A549 (cell line): Measurements from ENCODE around the gene DARS1. TPM values are rescaled to one million over a fixed set of nuclear protein-coding genes. Genes with fewer than 3 reads are reported as not detected.

Experiments
- ATAC-seq, 2 experiments: fragments of 200-7000 bp in 1 of 2; fragments of >200 bp in 1 of 2; cut with Nextera tagmentation in 1 of 2; cut with Tn5 transposase in 1 of 2; 3 replicates each; pipeline versions ENCODE4 v1.8.0 to v1.9.1; 2018 to 2020; ENCODE audit warnings: mild to moderate bottlenecking in 1 of 2, moderate library complexity in 1 of 2
- CTCF ChIA-PET: fragments of 300-600 bp; sonication (Branson Sonifier 250); formaldehyde crosslinking; extraction: SDS; loops from one replicate; lab custom pipeline; 2021; ENCODE audit warnings: antibody characterized with exemption, inconsistent platforms; lab: Yijun Ruan, JAX
- POLR2A ChIA-PET: fragments of 350-600 bp; formaldehyde crosslinking; extraction: SDS; loops from one replicate; lab custom pipeline; 2021; ENCODE audit warnings: antibody characterized with exemption, inconsistent platforms; lab: Yijun Ruan, JAX
- DNase-seq, 2 experiments: peaks; one replicate each; pipeline versions ENCODE4 v3.0.0 to v3.0.0-alpha.2; 2011 to 2016; ENCODE audit warnings: low read depth in 1 of 2, low spot score in 1 of 2
- FAIRE-seq: peaks from 2 replicates; lab custom pipeline; 2011; peaks lifted over from hg19 to GRCh38; lab: Jason Lieb, UNC
- H3K27ac ChIP-seq, 2 experiments: fragments of >200 bp; sonication (Bioruptor Twin); formaldehyde crosslinking; 3 replicates each; pipeline ENCODE4 v1.5.1; 2016 to 2017
- H3K4me1 ChIP-seq: fragments of >200 bp; sonication (Bioruptor Twin); formaldehyde crosslinking; 3 replicates; pipeline ENCODE4 v1.6.1; 2016
- H3K4me2 ChIP-seq: fragments of >200 bp; sonication (Bioruptor Twin); formaldehyde crosslinking; 3 replicates; pipeline ENCODE4 v1.6.1; 2016
- H3K4me3 ChIP-seq: fragments of >200 bp; sonication (Bioruptor Twin); formaldehyde crosslinking; 3 replicates; pipeline ENCODE4 v1.5.1; 2016
- H3K9me3 ChIP-seq: fragments of >200 bp; sonication (Bioruptor Twin); formaldehyde crosslinking; 3 replicates; pipeline ENCODE4 v1.6.1; 2016
- BCL3 ChIP-seq: fragments of >200 bp; sonication (Bioruptor Twin); formaldehyde crosslinking; IDR thresholded peaks from 3 replicates; pipeline ENCODE4 v1.6.1; 2016
- CBX8 ChIP-seq: fragments of 200-600 bp; sonication (generic); IDR thresholded peaks from 2 replicates; pipeline ENCODE4 v1.6.1; 2016
- CEBPB ChIP-seq, 2 experiments: fragments of >200 bp in 1 of 2; sonication (Bioruptor Twin) in 1 of 2; formaldehyde crosslinking in 1 of 2; IDR thresholded peaks; 2 replicates each; pipeline ENCODE4 v1.6.1; 2012 to 2016
- CHD2 ChIP-seq: fragments of 150-350 bp; IDR thresholded peaks from 2 replicates; pipeline ENCODE4 v1.6.1; 2014; ENCODE audit warnings: low read length; ENCODE audit not compliant: partially characterized antibody
- E2F6 ChIP-seq: IDR thresholded peaks from 2 replicates; pipeline ENCODE4 v1.6.1; 2012; ENCODE audit warnings: low read depth, borderline replicate concordance
- EHMT2 ChIP-seq: fragments of 200-600 bp; sonication (generic); IDR thresholded peaks from 2 replicates; pipeline ENCODE4 v1.6.1; 2016; ENCODE audit warnings: antibody characterized with exemption, low read depth, mild to moderate bottlenecking, moderate library complexity
- FOSB ChIP-seq: fragments of 250-450 bp; sonication (Bioruptor Pico); IDR thresholded peaks from 2 replicates; pipeline ENCODE4 v1.5.0; 2020; ENCODE audit warnings: mild to moderate bottlenecking, moderate library complexity
- HDAC2 ChIP-seq: fragments of 200-600 bp; sonication (generic); IDR thresholded peaks from 2 replicates; pipeline ENCODE4 v1.6.1; 2016
- HES2 ChIP-seq: fragments of >200 bp; sonication (Bioruptor Twin); formaldehyde crosslinking; IDR thresholded peaks from 2 replicates; pipeline ENCODE4 v1.6.1; 2016
- JUNB ChIP-seq: fragments of >200 bp; sonication (Bioruptor Twin); formaldehyde crosslinking; IDR thresholded peaks from 2 replicates; pipeline ENCODE4 v1.6.1; 2016
- MAFK ChIP-seq: fragments of 450-650 bp; IDR thresholded peaks from 2 replicates; pipeline ENCODE4 v1.6.1; 2014; ENCODE audit not compliant: partially characterized antibody
- MYC ChIP-seq: IDR thresholded peaks from 2 replicates; pipeline ENCODE4 v1.6.1; 2012; ENCODE audit warnings: mild to moderate bottlenecking, inconsistent platforms, low read length, improper control_type of control experiment, borderline replicate concordance
- PHF8 ChIP-seq: fragments of 200-600 bp; sonication (generic); IDR thresholded peaks from 2 replicates; pipeline ENCODE4 v1.6.1; 2016; ENCODE audit warnings: low read depth, mild to moderate bottlenecking, antibody characterized with exemption, moderate library complexity, borderline replicate concordance
- RAD21 ChIP-seq, 2 experiments: fragments of >200 bp in 1 of 2; sonication (Bioruptor Twin) in 1 of 2; formaldehyde crosslinking in 1 of 2; IDR thresholded peaks in 1 of 2; conservative IDR thresholded peaks in 1 of 2; 2 replicates in 1 of 2; 3 replicates in 1 of 2; pipeline ENCODE4 v1.6.1; 2012 to 2018; ENCODE audit warnings: inconsistent platforms in 1 of 2
- RARB ChIP-seq: fragments of 250-450 bp; sonication (Bioruptor Pico); IDR thresholded peaks from 2 replicates; pipeline ENCODE4 v1.8.0; 2021; ENCODE audit warnings: mild to moderate bottlenecking, moderate library complexity
- RCOR1 ChIP-seq: fragments of 150-350 bp; IDR thresholded peaks from 2 replicates; pipeline ENCODE4 v1.6.1; 2014; ENCODE audit warnings: antibody characterized with exemption, low read length, low read depth
- REST ChIP-seq: fragments of 200-600 bp; sonication (generic); IDR thresholded peaks from 2 replicates; pipeline ENCODE4 v1.6.1; 2016; ENCODE audit warnings: antibody characterized with exemption, mild to moderate bottlenecking, moderate library complexity
- RFX5 ChIP-seq: fragments of 450-650 bp; IDR thresholded peaks from 2 replicates; pipeline ENCODE4 v1.7.1; 2014; ENCODE audit warnings: antibody characterized with exemption, mild to moderate bottlenecking, moderate library complexity
- RNF2 ChIP-seq: fragments of 200-600 bp; sonication (generic); IDR thresholded peaks from 2 replicates; pipeline ENCODE4 v1.6.1; 2016; ENCODE audit warnings: low read depth, mild to moderate bottlenecking, antibody characterized with exemption, moderate library complexity, borderline replicate concordance
- SMC3 ChIP-seq: fragments of >200 bp; sonication (Bioruptor Twin); formaldehyde crosslinking; IDR thresholded peaks from 3 replicates; pipeline ENCODE4 v1.6.1; 2018; ENCODE audit warnings: inconsistent platforms
- TFCP2L1 ChIP-seq: fragments of 250-450 bp; sonication (Bioruptor Pico); IDR thresholded peaks from 2 replicates; pipeline ENCODE4 v1.5.0; 2021; ENCODE audit warnings: mild to moderate bottlenecking
- USF2 ChIP-seq: fragments of 450-650 bp; IDR thresholded peaks from 2 replicates; pipeline ENCODE4 v1.6.1; 2014; ENCODE audit warnings: antibody characterized with exemption
- ZFP36 ChIP-seq: fragments of 450-650 bp; IDR thresholded peaks from 2 replicates; pipeline ENCODE4 v1.6.1; 2014; ENCODE audit warnings: borderline replicate concordance; ENCODE audit not compliant: partially characterized antibody
- WGBS: methylation state at CpG from one replicate; pipeline ENCODE4 v1.1.6; 2017; ENCODE audit errors: missing lambda C conversion rate; 5-methylcytosine and 5-hydroxymethylcytosine counted together
- polyA plus RNA-seq, 4 experiments: library from polyadenylated mRNA; depleted of rRNA in 3 of 4; stranded (reverse); fragments of >200 nt; fragmentation: RNase III in 1 of 4; extraction: RNeasy Plus Mini Kit Qiagen cat#74134 plus additional on column Dnase treatment in 1 of 4; gene quantifications; 2 replicates in 3 of 4; 3 replicates in 1 of 4; pipeline ENCODE4 v1.2.3, GENCODE V29; 2011 to 2017
- TF ChIP-seq, protein P1 (sequence below): fragments of 250-450 bp; sonication (Bioruptor Pico); IDR thresholded peaks from 2 replicates; pipeline ENCODE4 v1.5.0; 2021; ENCODE audit warnings: mild to moderate bottlenecking, moderate library complexity, borderline replicate concordance
- TF ChIP-seq, protein P2 (sequence below): fragments of 250-450 bp; sonication (Bioruptor Pico); IDR thresholded peaks from 2 replicates; pipeline ENCODE4 v1.5.0; 2020; ENCODE audit warnings: low read depth, mild to moderate bottlenecking, moderate library complexity

The DARS1 gene
- polyA plus RNA-seq, 2 of the 4 experiments (the other 2 are of a cell fraction): 83.8 to 130 TPM

DNA sequence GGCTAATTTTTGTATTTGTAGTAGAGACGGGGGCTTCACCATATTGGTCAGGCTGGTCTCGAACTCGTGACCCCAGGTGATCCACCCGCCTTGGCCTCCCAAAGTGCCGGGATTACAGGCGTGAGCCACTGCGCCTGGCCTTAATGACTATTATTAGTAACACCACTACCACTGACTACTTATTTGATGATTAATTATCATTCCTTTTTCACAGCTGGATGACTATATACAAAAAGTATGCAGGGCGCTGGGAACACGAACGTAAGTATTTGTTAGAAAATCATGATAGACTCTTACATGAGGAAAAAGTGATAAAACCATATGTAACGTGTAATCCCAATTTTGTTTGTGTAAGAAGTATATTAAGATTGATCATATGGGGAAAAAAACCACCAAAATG is 21.6 kb downstream of the DARS1 start:
- FAIRE-seq (no peak), DNase-seq (no peak), ATAC-seq (no peak)
- Histone ChIP-seq H3K9me3 (no peaks in the 10 kb centered on the region), H3K4me3 (no peak overlapping the region), H3K4me1 (0 out of 3 replicates have a peak, but pooled peaks cover 3% of the 10 kb centered on the region), H3K27ac (no peak overlapping the region), H3K4me2 (no peak overlapping the region)
- TF ChIP-seq RARB (no peak), ZFP36 (no peak), FOSB (CRISPR knock-in tag) (no peak), RFX5 (no peak), EHMT2 (no peak), PHF8 (no peak), JUNB (no peak), CHD2 (no peak), TFCP2L1 (CRISPR knock-in tag) (no peak), USF2 (no peak), HES2 (no peak), RCOR1 (no peak)
- POLR2A ChIA-PET: no interaction called here
- 91% methylated on average over 11 of the region's 11 CpGs for WGBS
- CTCF ChIA-PET: no interaction called here

GRCh38 chr2:135962366-135963123 is 22.9 kb downstream of the DARS1 start:
- no peak for FAIRE-seq
- ChIA-PET POLR2A (interaction anchor here (1.0 kb wide), 1 partner anchor 23 kb away, joined by 3 read pairs; the partner anchor contains the start of gene DARS1), CTCF (interaction anchor here (0.6 to 0.7 kb wide), 2 partner anchors 949 to 1037 kb away, joined by 3 read pairs; no protein-coding TSS in a partner anchor)
- ATAC-seq: no peak
- Histone ChIP-seq H3K27ac (no peak overlapping the region), H3K4me2 (no peak overlapping the region), H3K4me3 (no peak overlapping the region), H3K9me3 (no peaks in the 10 kb centered on the region), H3K4me1 (0 out of 3 replicates have a peak, but pooled peaks cover 3% of the 10 kb centered on the region)
- no peak for DNase-seq
- TF ChIP-seq E2F6 (no peak), SMC3 (no peak), CEBPB (IDR thresholded peaks at IDR 0.05) (no peak), BCL3 (no peak), HDAC2 (no peak), MAFK (no peak), REST (no peak), RAD21 (conservative IDR thresholded peaks at IDR 0.05 in 1 of 2, IDR thresholded peaks at IDR 0.05 in 1 of 2) (no peak), RNF2 (no peak), CBX8 (no peak), MYC (no peak), FOSB (CRISPR knock-in tag) (no peak)
- TF ChIP-seq, protein P1, sequence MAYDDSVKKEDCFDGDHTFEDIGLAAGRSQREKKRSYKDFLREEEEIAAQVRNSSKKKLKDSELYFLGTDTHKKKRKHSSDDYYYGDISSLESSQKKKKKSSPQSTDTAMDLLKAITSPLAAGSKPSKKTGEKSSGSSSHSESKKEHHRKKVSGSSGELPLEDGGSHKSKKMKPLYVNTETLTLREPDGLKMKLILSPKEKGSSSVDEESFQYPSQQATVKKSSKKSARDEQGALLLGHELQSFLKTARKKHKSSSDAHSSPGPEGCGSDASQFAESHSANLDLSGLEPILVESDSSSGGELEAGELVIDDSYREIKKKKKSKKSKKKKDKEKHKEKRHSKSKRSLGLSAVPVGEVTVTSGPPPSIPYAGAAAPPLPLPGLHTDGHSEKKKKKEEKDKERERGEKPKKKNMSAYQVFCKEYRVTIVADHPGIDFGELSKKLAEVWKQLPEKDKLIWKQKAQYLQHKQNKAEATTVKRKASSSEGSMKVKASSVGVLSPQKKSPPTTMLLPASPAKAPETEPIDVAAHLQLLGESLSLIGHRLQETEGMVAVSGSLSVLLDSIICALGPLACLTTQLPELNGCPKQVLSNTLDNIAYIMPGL (CRISPR knock-in tag): no peak
- TF ChIP-seq, protein P2, sequence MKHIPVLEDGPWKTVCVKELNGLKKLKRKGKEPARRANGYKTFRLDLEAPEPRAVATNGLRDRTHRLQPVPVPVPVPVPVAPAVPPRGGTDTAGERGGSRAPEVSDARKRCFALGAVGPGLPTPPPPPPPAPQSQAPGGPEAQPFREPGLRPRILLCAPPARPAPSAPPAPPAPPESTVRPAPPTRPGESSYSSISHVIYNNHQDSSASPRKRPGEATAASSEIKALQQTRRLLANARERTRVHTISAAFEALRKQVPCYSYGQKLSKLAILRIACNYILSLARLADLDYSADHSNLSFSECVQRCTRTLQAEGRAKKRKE (CRISPR knock-in tag): no peak
- 88% methylated on average over 4 of the region's 4 CpGs for WGBS
